Muscle layer of duodenum (tissue), 2 donors: ENCODE data around the gene UGT1A8.

Experiments
- H3K27ac ChIP-seq: one replicate; pipeline ENCODE4 v1.7.0; 2013; ENCODE audit warnings: mild to moderate bottlenecking, low read length
- H3K27me3 ChIP-seq: one replicate; pipeline ENCODE4 v1.7.0; 2013; ENCODE audit warnings: low read depth, mild to moderate bottlenecking, control low read depth, low read length
- H3K36me3 ChIP-seq, 2 donors: one replicate each; pipeline ENCODE4 v1.7.0; 2013; ENCODE audit warnings: low read length in 2 of 2, control low read depth in 1 of 2, mild to moderate bottlenecking in 1 of 2; ENCODE audit not compliant: insufficient read depth in 2 of 2, control insufficient read depth in 1 of 2
- H3K4me1 ChIP-seq, 2 donors: one replicate each; pipeline ENCODE4 v1.7.0; 2013; ENCODE audit warnings: low read length in 2 of 2, mild to moderate bottlenecking in 2 of 2, control low read depth in 1 of 2, moderate library complexity in 1 of 2; ENCODE audit not compliant: insufficient read depth in 2 of 2, control insufficient read depth in 1 of 2
- H3K4me3 ChIP-seq, 2 donors: one replicate each; pipeline ENCODE4 v1.7.0; 2013; ENCODE audit warnings: low read length in 2 of 2, low read depth in 1 of 2, mild to moderate bottlenecking in 1 of 2
- H3K9me3 ChIP-seq, 2 donors: one replicate each; pipeline ENCODE4 v1.7.0; 2013; ENCODE audit warnings: low read length in 2 of 2, control low read depth in 1 of 2, mild to moderate bottlenecking in 1 of 2; ENCODE audit not compliant: control insufficient read depth in 1 of 2
- donor health status: healthy.

The UGT1A8 gene

DNA sequence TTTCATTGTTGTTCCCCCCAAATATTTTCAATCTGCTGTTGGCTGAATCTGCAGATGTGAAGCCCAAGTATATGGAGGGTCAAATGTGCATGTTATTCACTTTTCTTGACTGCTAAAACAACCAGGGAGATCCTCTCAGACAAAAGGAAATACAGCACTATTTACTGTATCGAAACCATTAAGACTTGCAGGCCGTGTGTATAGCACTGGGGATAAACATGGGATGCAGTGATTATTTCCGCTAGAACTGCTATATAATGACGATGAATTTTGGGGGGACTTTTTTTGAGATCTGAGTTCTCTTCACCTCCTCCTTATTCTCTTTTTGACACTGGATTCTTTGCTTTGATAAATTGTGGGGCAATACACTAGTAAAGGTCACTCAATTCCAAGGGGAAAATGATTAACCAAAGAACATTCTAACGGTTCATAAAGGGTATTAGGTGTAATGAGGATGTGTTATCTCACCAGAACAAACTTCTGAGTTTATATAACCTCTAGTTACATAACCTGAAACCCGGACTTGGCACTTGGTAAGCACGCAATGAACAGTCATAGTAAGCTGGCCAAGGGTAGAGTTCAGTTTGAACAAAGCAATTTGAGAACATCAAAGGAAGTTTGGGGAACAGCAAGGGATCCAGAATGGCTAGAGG lies 139.1 kb downstream of the UGT1A8 start:
- Histone ChIP-seq H3K4me1 (peaks cover 0 to 3% of the 10 kb centered on the region in 2 donors), H3K9me3 (no peaks in the 10 kb centered on the region), H3K4me3 (no peak overlapping the region), H3K36me3 (no peaks in the 10 kb centered on the region), H3K27me3 (no peaks in the 10 kb centered on the region), H3K27ac (no peak overlapping the region)

DNA sequence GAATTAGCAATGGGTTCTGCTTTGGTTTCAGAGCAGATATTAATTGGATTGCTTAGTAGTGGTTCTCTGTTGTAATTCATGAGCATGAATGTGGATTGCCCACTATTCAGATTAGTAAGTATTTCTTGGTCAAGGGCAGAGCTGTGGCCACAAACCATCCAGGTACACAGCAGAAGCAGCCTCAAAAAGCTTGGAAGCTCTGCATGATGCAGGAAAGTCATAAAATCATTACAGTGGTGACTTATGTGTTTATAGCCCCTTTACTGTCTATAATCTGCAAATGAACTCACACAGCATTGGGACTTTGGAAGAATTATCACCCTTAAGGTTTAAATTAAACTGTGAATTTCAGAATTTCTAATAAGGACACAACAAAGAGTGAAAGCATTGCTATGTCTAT lies 140.7 kb downstream of the UGT1A8 start:
- peaks cover 0 to 3% of the 10 kb centered on the region in 2 donors for H3K4me1 ChIP-seq
- H3K9me3 ChIP-seq = no peaks in the 10 kb centered on the region
- no peaks in the 10 kb centered on the region for H3K27me3 ChIP-seq
- H3K4me3 ChIP-seq = no peak overlapping the region
- no peak overlapping the region for H3K27ac ChIP-seq
- H3K36me3 ChIP-seq = no peaks in the 10 kb centered on the region

DNA sequence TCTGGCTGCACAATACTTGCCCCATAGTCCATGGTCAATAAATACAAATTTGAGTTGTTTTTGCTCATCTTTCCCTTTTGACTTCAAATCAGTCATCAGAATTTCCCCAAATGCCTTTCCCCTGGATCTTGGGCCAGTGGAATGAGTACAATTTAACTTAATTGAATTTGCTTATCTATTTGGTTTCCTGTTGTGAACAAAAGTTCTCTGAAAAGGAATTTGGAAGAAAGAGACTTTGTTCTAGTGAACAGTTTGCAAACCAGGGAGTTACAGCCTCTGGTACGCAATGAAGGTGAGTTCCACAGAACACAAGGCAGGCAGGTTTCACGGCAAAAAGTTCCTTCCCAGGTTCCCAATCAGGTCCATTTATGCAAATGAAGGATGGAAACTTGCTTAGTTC lies 141.4 kb downstream of the UGT1A8 start:
- no peak overlapping the region for H3K4me3 ChIP-seq
- H3K27me3 ChIP-seq = no peaks in the 10 kb centered on the region
- peaks cover 0 to 3% of the 10 kb centered on the region in 2 donors for H3K4me1 ChIP-seq
- no peak overlapping the region for H3K27ac ChIP-seq
- H3K36me3 ChIP-seq = no peaks in the 10 kb centered on the region
- H3K9me3 ChIP-seq = no peaks in the 10 kb centered on the region

DNA sequence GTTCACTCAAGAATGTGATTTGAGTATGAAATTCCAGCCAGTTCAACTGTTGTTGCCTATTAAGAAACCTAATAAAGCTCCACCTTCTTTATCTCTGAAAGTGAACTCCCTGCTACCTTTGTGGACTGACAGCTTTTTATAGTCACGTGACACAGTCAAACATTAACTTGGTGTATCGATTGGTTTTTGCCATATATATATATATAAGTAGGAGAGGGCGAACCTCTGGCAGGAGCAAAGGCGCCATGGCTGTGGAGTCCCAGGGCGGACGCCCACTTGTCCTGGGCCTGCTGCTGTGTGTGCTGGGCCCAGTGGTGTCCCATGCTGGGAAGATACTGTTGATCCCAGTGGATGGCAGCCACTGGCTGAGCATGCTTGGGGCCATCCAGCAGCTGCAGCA lies 142.6 kb downstream of the UGT1A8 start, which contains the start of gene UGT1A1:
TSS of gene UGT1A1 (plus strand) at position 228 of the 400 bp plus-strand sequence. CDS start at position 246, 18 bp downstream.
- Histone ChIP-seq H3K27me3 (no peaks in the 10 kb centered on the region), H3K27ac (no peak within 1 kb of the TSS), H3K9me3 (no peaks in the 10 kb centered on the region), H3K36me3 (no peaks in the 10 kb centered on the region), H3K4me1 (peaks cover 0 to 3% of the 10 kb centered on the region in 2 donors), H3K4me3 (no peak within 1 kb of the TSS)

DNA sequence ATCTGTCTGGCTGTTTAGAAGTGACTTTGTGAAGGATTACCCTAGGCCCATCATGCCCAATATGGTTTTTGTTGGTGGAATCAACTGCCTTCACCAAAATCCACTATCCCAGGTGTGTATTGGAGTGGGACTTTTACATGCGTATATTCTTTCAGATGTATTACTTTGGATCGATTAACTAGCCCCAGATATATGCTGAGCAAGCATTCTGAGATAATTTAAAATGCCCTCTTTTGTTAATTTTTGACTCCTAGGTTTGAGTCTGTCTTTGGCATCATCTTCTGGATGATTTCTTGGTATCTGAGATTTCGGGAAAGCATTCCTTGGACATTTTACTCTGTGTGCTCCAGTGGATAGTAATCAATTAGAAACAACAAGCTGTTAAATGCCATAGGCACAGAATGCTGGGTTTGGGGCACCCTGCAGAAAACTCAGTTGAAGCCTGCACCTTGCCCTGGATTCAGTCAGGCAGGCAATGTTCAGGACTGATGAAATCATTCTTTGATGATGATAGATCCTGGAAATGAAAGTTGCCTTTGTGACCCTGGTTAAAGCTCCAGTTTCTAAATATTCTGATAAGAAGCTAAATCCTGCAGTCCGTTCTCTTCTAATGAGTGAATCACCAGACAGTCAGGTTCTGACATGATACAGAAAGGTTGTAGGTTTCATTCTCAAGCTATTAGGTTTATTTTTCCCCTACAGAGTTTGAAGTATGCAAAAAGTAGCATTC lies 143.8 kb downstream of the UGT1A8 start:
- no peak overlapping the region for H3K4me3 ChIP-seq
- no peak overlapping the region for H3K27ac ChIP-seq
- H3K27me3 ChIP-seq = no peaks in the 10 kb centered on the region
- peaks cover 0 to 3% of the 10 kb centered on the region in 2 donors for H3K4me1 ChIP-seq
- no peaks in the 10 kb centered on the region for H3K9me3 ChIP-seq
- no peaks in the 10 kb centered on the region for H3K36me3 ChIP-seq

DNA sequence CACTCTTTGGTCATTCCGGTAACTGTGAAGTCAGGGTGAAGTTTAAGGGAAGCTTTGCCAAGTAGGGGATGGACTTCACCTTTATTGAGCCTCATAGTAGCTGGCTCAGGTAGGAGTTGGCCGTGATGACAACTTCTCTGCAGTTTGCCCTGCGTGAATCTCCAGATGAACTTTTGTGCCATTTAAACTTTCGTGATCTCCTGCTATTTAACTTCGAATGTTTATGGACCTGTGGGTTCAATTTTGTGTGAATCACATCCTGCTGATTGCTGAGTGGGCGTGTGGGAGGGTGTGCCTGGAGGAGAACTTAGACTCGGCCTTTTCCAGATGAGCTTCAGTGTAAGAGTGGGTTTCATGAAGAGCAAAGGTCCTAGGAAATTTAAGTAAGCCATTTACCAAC lies 146.8 kb downstream of the UGT1A8 start:
- H3K4me3 ChIP-seq = no peak overlapping the region
- peaks cover 0 to 3% of the 10 kb centered on the region in 2 donors for H3K4me1 ChIP-seq
- H3K27ac ChIP-seq = no peak overlapping the region
- no peaks in the 10 kb centered on the region for H3K9me3 ChIP-seq
- no peaks in the 10 kb centered on the region for H3K27me3 ChIP-seq
- no peaks in the 10 kb centered on the region for H3K36me3 ChIP-seq

DNA sequence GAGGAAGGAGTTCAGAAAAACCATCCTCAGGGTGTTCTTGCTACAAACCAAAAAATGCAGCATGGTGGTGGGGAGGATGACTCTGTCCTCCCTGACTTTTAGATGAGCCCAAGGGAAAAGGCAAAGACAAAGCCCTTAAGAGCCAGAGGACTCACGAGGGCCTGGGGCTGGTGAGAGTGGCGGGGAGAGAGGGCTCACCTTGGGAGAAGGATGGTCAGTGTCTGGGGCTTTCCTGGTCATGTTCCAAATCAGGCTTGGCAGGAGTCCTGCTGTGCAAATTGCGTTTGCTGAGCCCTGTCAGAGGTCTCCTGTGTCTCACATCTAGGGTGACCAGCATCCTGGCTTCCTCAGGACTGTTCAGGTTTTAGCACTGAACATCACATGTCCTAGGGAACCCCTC lies 147.3 kb downstream of the UGT1A8 start:
- no peak overlapping the region for H3K4me3 ChIP-seq
- no peaks in the 10 kb centered on the region for H3K36me3 ChIP-seq
- H3K27me3 ChIP-seq = no peaks in the 10 kb centered on the region
- peaks cover 0 to 3% of the 10 kb centered on the region in 2 donors for H3K4me1 ChIP-seq
- H3K9me3 ChIP-seq = no peaks in the 10 kb centered on the region
- H3K27ac ChIP-seq = no peak overlapping the region

DNA sequence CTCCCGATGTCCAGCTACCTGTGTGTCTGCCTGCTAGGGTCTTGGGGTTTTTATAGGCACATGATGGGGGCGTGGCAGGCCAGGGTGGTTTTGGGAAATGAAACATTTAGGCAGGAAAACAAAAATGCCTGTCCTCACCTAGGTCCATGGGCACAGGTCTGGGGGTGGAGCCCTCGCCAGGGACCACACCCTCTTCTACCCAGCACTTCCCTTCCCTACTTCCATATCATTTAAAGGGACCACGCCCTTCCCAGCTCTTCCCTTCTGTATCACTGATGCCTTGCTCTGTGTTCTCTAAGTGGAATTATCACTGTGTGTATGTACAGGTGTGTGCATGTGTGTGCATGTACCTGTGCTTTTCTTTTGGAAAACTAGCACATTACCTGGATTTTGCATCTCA lies 149.0 kb downstream of the UGT1A8 start:
- Histone ChIP-seq H3K4me3 (no peak overlapping the region), H3K27ac (no peak overlapping the region), H3K36me3 (no peaks in the 10 kb centered on the region), H3K27me3 (no peaks in the 10 kb centered on the region), H3K4me1 (no peaks in the 10 kb centered on the region), H3K9me3 (no peaks in the 10 kb centered on the region)

DNA sequence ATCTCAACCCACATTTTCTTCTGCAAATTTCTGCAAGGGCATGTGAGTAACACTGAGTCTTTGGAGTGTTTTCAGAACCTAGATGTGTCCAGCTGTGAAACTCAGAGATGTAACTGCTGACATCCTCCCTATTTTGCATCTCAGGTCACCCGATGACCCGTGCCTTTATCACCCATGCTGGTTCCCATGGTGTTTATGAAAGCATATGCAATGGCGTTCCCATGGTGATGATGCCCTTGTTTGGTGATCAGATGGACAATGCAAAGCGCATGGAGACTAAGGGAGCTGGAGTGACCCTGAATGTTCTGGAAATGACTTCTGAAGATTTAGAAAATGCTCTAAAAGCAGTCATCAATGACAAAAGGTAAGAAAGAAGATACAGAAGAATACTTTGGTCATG lies 150.6 kb downstream of the UGT1A8 start:
- no peaks in the 10 kb centered on the region for H3K4me1 ChIP-seq
- no peak overlapping the region for H3K4me3 ChIP-seq
- H3K27ac ChIP-seq = no peak overlapping the region
- H3K36me3 ChIP-seq = no peaks in the 10 kb centered on the region
- H3K9me3 ChIP-seq = no peaks in the 10 kb centered on the region
- no peaks in the 10 kb centered on the region for H3K27me3 ChIP-seq

DNA sequence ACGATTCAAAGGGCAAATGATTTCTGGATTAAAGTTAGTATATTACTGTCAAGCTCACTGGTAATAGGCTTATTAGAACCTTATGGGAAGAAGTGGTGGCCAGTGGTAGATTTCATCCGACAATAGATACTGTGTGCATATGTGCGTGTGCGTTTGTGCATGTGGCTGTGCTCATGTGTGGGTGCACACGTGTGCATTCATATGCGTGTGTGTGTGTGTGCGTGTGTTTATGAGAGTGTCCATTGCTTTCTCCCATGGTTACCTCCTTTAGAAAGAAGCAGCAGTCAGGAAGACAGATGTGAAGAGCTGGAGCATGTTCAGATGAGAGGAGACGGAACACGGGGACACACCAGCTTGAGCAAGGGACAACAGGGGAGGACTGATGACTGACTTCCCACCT lies 151.8 kb downstream of the UGT1A8 start:
- H3K4me1 ChIP-seq = no peaks in the 10 kb centered on the region
- H3K36me3 ChIP-seq = no peaks in the 10 kb centered on the region
- H3K27ac ChIP-seq = no peak overlapping the region
- no peaks in the 10 kb centered on the region for H3K9me3 ChIP-seq
- no peaks in the 10 kb centered on the region for H3K27me3 ChIP-seq
- no peak overlapping the region for H3K4me3 ChIP-seq

DNA sequence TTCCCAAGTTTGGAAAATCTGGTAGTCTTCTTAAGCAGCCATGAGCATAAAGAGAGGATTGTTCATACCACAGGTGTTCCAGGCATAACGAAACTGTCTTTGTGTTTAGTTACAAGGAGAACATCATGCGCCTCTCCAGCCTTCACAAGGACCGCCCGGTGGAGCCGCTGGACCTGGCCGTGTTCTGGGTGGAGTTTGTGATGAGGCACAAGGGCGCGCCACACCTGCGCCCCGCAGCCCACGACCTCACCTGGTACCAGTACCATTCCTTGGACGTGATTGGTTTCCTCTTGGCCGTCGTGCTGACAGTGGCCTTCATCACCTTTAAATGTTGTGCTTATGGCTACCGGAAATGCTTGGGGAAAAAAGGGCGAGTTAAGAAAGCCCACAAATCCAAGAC lies 154.7 kb downstream of the UGT1A8 start:
- no peak overlapping the region for H3K27ac ChIP-seq
- H3K9me3 ChIP-seq = peaks cover 0 to 5% of the 10 kb centered on the region in 2 donors
- no peaks in the 10 kb centered on the region for H3K27me3 ChIP-seq
- no peak overlapping the region for H3K4me3 ChIP-seq
- H3K4me1 ChIP-seq = no peaks in the 10 kb centered on the region
- H3K36me3 ChIP-seq = no peaks in the 10 kb centered on the region
